ENCODE measurements around the gene THPO.

DNA sequence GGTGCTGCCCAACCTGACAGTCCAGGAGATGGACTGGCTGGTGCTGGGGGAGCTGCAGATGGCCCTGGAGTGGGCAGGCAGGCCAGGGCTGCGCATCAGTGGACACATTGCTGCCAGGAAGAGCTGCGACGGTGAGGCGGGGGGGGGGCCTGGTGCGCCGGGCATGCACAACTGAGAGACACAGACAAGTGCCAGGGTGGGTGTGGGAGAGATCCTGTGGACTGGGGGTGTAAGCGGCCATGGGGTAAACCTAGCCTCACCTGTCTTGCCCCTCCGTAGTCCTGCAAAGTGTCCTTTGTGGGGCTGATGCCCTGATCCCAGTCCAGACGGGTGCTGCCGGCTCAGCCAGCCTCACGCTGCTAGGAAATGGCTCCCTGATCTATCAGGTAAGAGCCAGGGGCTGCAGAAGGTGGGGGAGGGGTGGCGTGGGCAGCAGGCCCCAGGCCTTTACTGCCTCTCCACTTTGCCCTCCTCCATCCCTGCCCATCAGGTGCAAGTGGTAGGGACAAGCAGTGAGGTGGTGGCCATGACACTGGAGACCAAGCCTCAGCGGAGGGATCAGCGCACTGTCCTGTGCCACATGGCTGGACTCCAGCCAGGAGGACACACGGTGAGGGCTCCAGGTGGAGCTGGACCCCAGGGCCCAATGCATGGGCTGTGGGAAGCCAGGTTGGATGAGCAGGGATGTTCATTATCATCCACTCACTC lies 5.2 kb upstream of the THPO start:
- TF ChIP-seq CTCF (IDR thresholded peaks at IDR 0.05; ENCODE audit: poor library complexity, severe bottlenecking) (no peak), POLR2AphosphoS5 (IDR thresholded peaks at IDR 0.05) (no peak)
